NCI-H1417 (cell line): ENCODE data around the gene OR52L1.
A peak's percentile ranks its signal among the peaks of the same experiment; 100 is the strongest.
"Not testable (repeated sequence)": the region's sequence is repeated elsewhere in the genome, so short reads cannot be mapped to it uniquely, and the experiment has no call there.

Source experiments
- DNase-seq, 3 experiments: peaks; one replicate each; lab custom pipeline; 2025; lab: John Stamatoyannopoulos, UW

Gene OR52L1

GRCh38 chr11:5986885-5987284 lies at the start of gene OR52L1:
TSS of gene OR52L1 (minus strand) at chr11:5986985. CDS start at chr11:5986930, 55 bp downstream.
- no peak for DNase-seq

- no peak for DNase-seq
Measured at GRCh38 chr11:6030708-6031405, 44.1 kb upstream of the OR52L1 start, which contains the start of gene OR56A1. TSS of gene OR56A1 (minus strand) at chr11:6030758. CDS start at chr11:6027692, 3,066 bp downstream.

DNA sequence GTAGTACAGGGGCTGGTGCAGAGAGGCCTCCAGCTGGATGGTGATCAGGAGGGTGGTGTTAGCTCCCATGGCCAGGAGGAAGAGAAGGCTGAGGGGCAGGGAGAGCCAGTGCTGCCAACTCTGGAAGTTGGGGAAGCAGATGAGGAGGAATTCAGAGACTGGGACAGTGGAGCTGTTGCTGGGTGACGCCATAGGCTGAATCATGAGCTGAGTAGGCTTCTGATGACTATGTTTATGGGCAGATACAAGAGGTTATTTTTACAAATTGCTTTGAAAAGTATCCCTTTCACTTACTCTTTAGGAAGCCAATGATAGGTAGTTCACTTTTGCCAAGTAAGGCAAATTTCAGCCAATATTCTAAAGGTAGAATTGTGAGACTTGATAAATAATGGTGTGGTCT lies 40.7 kb upstream of the OR52L1 start:
- no peak for DNase-seq

DNA sequence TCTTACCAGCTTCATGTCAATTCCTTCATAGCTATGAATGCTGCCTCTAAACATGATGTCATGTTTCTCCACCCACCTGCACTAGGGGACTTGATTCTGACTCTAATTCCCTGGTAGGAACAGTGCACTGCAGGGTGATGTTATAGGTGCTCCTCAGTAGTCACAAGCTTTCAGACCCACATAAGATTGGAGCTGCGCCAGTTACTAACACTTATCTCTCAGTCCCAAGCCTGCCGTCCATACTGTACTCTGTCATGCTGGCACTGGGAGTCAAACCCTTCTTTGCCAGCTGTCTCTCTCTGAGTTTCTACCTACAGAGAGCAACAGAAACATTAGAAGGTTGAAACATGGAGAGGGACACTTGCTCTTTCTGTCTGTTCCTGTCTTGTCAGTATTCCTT lies 38.3 kb upstream of the OR52L1 start:
- DNase-seq, result no peak

DNA sequence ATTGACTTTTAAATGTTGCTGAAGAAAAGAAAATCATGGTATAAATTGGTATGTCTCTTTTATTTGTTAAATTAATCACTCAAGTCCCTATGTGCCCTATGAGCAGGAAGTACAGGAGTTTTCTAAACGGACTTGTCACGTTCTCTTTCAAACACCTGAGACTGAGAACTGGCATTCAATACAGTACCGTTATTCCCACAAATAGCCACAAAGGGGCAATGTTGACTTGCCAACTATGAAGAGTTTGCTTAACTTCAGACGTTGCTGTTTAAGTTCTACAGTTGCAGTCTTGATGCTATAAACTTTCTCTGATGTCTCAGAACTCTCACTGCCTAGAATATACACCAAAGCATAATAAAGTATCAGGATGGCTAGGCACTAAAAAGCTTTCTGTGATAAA lies 36.2 kb upstream of the OR52L1 start:
- peak; percentile 2 to 66 (median 18) for DNase-seq

GRCh38 chr11:6013042-6013441 lies 26.3 kb upstream of the OR52L1 start:
- no peak for DNase-seq

DNA sequence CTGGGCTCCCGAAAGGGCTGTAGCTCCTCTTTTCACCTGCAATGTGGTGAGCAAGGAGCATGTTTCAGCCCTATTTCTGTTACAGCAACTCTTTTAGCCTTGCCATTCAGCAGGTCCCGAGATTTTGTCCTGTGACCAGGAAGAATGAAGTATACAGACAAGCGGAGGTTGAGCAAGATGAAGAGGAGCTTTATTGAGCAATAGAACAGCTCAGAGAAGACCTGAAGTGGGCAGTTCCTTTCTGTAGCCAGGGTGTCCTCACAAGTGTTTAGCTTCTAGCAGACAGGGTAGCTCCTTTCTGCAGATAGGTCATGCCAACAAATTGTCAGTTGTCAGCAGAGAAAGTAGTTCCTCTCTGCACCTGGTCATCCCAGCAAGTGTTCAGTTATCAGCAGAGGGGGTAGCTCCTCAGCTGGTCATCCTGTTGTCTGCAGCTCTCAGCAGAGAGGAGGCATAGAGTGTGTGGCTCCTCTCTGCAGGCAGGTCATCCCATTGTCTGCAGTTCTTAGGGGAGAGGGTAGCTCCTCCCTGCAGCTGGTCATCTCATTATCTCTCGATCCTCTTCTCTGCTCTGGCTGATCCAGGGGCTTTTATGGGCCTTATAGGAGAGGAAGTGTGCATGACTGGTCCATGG lies 25.4 kb upstream of the OR52L1 start:
- DNase-seq, result no peak

- no peak for DNase-seq
Measured at GRCh38 chr11:6006846-6007245, 20.1 kb upstream of the OR52L1 start, which contains the start of gene OR56A4. TSS of gene OR56A4 (minus strand) at chr11:6006946. CDS start at chr11:6002992, 3,954 bp downstream.

GRCh38 chr11:6006395-6006794 lies 19.6 kb upstream of the OR52L1 start:
- no peak for DNase-seq

GRCh38 chr11:6002202-6002699 lies 15.5 kb upstream of the OR52L1 start:
- no peak for DNase-seq

GRCh38 chr11:5994791-5995190 lies 8.0 kb upstream of the OR52L1 start:
- DNase-seq, result no peak

DNA sequence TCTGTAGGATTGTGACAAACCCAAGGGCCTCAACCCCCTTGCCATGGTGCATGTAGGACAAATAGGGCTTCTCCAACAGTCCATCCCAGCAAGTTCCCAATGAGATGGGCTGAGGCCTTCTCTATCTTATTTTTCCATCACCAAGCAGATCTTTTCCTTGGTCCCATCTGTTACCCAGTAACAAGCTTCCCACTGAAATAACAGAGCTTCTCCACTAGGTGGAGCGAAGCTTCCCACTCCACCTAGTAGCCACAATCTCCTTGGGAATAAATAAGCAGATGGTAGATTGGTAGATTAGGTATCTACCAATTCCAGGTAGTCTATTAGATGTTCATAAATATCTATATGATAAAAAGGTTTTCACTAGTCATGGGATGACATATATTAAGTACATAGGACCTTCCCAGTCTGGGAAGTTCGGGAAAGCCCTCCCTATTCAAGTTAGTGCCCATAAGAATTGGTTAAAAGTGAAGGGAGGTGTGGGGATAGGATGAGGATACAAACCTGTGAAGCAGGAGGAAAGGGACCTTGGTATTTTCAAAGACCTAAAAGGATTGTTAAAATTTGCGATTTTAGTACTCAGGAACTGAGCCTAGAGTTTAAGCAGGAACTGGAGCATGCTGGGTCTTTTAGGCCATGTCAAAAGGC lies 5.9 kb upstream of the OR52L1 start:
- peak in 2 of 3 experiments; percentile 1 to 38 for DNase-seq

DNA sequence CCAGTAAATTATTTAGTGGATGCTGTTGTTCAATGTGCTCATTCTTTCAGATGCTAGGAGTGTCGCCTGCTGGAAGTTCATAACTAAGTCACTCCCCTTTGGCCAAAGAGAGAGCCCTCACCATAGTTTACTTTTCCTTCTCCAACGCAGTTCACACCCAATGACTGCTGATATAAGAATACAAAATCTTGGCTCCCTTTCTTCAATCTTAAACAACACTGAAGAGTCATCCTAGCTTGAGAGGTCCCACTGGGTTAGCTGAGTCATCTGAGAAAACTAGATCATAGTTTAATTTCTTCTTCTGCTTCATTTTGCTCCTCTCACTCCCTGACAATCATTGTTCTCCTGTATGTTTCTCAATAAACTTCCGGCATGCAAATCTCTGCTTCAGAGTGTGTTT lies 5.4 kb upstream of the OR52L1 start:
- DNase-seq, result no peak

DNA sequence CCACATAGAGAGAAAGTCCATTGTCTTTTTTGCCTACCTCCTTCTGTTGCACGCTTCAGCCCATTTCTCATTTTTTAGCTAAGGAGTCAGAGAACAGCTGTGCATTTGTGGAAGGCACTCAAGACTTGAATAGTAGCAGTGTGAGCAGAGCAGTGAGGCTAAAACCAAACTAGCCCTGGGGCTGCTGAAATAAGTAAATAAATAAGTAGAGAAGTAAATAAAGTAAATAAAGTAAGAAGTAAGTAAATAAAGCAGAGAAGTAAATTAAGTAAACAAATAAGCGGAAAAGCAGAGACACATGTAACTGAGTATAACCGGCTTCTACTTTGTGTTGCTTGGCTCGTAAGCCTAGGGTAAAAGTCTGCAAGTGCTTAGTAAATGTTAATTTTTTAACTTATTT lies 2.4 kb upstream of the OR52L1 start:
- no peak for DNase-seq

DNA sequence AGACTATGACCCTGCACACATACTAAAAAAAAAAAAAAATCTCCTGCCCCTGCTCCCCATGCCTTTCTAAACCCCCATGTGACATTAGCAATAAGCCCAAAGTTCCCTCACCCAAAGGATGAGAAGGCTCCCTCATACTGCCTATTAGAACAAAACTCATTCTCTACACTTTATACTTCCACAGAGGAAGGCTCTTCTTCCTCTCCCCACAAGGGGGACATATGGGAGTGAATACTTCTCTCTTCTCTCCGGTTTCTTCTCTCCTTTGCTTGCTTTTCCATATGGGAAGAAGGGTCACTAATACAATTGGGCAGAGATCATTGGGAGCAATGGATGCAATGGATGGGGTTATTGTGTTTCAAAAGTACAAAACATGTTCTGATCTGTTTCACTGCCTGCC lies 3.3 kb downstream of the OR52L1 start:
- DNase-seq, result no peak

- DNase-seq, result no peak
Measured at GRCh38 chr11:5973530-5973929, 13.3 kb downstream of the OR52L1 start.

DNA sequence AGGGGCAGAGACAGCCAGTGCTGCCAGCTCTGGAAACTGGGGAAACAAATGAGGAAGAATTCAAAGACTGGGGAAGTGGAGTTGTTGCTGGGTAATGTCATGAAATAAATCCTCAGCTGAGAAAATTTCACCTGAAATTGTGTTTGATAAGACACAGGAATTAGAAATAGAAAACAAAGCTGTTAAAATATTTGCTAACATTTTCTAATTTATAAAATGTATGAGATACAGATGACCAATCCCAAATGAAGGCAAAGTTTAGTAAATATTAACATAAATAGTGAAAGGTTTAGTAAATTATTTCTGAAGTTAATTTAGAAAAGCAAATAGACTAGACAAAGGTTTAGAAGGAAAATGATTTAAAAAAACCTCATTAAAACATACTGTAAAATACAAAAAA lies 18.4 kb downstream of the OR52L1 start, which contains the start of gene OR56A5:
OR56A5 (minus strand) TSS at position 101 of the 400 bp plus-strand sequence; CDS start at position 101, 0 bp downstream.
- DNase-seq, result no peak

DNA sequence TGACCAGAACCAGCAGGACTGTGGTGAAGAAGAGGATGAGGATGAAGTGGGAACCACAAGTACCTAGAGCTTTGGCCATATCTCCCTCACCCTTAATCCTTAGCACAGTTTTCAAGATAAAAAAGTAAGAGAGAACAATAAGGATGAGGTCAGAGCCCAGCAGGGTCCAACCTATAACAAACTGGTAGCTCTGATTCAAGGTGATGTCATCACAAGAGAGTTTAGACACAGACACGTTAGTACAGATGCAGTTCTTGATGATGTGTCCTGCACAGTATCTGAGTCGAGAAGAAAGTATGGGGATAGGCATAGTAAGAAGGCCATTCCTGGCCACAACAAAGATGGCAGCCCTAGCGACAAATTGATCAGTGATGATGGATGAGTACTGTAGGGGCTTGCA lies 19.1 kb downstream of the OR52L1 start:
- no peak for DNase-seq

DNA sequence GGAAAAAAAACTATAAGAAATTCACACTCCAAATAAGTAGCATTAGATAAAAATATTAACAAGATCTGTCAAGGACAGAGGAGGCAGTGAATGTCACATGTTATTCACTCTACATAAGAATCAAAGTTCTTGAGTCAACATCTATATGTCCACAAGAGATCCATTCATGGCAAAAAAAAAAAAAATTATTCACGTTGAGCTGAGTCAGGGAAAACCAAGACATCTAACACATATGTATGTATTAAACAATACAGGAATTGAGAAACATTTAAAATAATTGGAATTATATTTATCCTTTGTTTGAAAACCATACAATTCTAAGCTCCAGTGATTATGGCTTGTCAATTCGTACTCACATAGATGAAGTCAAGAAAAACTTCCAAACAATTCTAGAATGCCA lies 19.8 kb downstream of the OR52L1 start:
- DNase-seq, result no peak

- DNase-seq, result not testable (repeated sequence)
Measured at GRCh38 chr11:5960704-5961320, 26.0 kb downstream of the OR52L1 start.

DNA sequence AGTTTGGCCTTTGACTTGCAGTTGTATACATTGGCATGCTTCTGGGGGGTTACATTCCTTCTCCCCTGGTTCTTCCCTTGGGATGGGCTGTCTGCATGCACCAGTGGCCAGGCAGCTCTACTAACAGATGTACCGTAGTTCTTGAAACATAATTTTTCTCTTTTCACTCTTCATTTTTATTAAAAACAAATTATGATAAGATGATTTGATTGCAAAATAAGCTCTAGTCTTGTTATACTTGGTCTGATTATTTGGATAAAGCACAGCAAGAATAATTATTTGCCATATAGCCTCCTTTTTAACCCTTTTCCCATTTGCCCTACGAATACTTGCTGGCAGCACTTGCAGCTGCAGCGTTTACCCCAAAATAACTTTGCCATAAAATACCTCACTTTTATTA lies 31.2 kb downstream of the OR52L1 start:
- DNase-seq, result no peak

DNA sequence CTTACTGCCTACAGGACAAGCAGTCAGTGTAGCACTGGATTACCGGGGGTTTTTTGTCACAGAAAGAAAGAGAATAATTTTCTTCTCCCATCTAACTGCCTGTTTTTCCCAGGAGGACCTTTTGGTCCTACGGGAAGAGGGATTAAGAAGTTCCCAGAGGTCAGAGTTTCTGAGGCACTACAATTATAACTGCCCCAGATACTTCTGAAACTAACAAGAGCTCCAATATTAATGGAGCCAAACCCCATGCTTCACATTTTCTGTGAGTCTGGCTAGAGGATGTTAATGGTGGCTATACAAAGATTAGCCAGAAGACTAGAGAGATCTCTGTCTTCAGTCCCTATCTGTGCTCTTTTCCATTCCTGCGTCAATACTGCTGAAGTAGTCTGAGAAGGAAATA lies 44.8 kb downstream of the OR52L1 start, which contains the start of gene OR56A3:
OR56A3 (plus strand) TSS at position 301 of the 400 bp plus-strand sequence. CDS start 5,096 bp downstream, outside the sequence.
- DNase-seq, result no peak
